GM12878 (cell line): ENCODE measurements around the gene LRP1B. TPM values are rescaled to one million over a fixed set of nuclear protein-coding genes. Genes with fewer than 3 reads are reported as not detected.

ENCODE experiments used
- ATAC-seq: fragments of 200-7000 bp; cut with Tn5 transposase; 3 replicates; pipeline ENCODE4 v1.9.1; 2020; ENCODE audit warnings: mild to moderate bottlenecking, moderate library complexity
- BruUV-seq: library from RNA; stranded (reverse); fragments of 400-500 nt; replicated peaks from 2 replicates; lab custom pipeline; 2021; lab: Mats Ljungman, UMichigan
- CTCF ChIA-PET: fragments of 300-600 bp; sonication (Branson Sonifier 250); formaldehyde crosslinking; extraction: SDS; loops from one replicate; lab custom pipeline; 2021; ENCODE audit warnings: inconsistent platforms; lab: Yijun Ruan, JAX
- POLR2A ChIA-PET: fragments of 350-600 bp; formaldehyde crosslinking; extraction: SDS; loops from one replicate; lab custom pipeline; 2021; ENCODE audit warnings: inconsistent platforms; lab: Charles Lee
- RAD21 ChIA-PET: fragments of 300-600 bp; sonication (Branson Sonifier 250); formaldehyde crosslinking; loops from one replicate; lab custom pipeline; 2023; ENCODE audit warnings: antibody characterized with exemption; ENCODE audit not compliant: unreplicated experiment; lab: Charles Lee
- SMC1A ChIA-PET: fragments of 300-600 bp; sonication (Branson Sonifier 250); formaldehyde crosslinking; loops from one replicate; lab custom pipeline; 2023; ENCODE audit not compliant: unreplicated experiment, uncharacterized antibody; lab: Charles Lee
- DNase-seq: peaks from one replicate; pipeline ENCODE4 v3.0.0-alpha.2; 2011; ENCODE audit warnings: low read depth, low spot score
- FAIRE-seq: peaks from 3 replicates; lab custom pipeline; 2011; peaks lifted over from hg19 to GRCh38; lab: Jason Lieb, UNC
- H2AFZ ChIP-seq: 2 replicates; pipeline ENCODE4 v1.6.0; 2011; ENCODE audit warnings: low read depth, low read length, control low read depth; ENCODE audit not compliant: control insufficient read depth
- H3K27ac ChIP-seq: 2 replicates; pipeline ENCODE4 v1.5.1; 2011; ENCODE audit warnings: control low read depth; ENCODE audit not compliant: control insufficient read depth, insufficient read depth
- H3K27me3 ChIP-seq, 2 experiments: replicated peaks in 1 of 2; 2 replicates each; pipeline versions ENCODE4 v1.6.0 to v1.6.1; 2011; ENCODE audit warnings: low read length in 1 of 2; ENCODE audit not compliant: control insufficient read depth in 2 of 2, insufficient read depth in 2 of 2
- H3K36me3 ChIP-seq, 2 experiments: 2 replicates each; pipeline ENCODE4 v1.5.1; 2011; ENCODE audit warnings: low read length in 1 of 2; ENCODE audit not compliant: control insufficient read depth in 2 of 2, insufficient read depth in 2 of 2
- H3K4me1 ChIP-seq: 2 replicates; pipeline ENCODE4 v1.6.1; 2011; ENCODE audit warnings: mild to moderate bottlenecking, low read length, moderate library complexity, mixed read lengths; ENCODE audit not compliant: control insufficient read depth, insufficient read depth
- H3K4me2 ChIP-seq: 2 replicates; pipeline ENCODE4 v1.6.0; 2011; ENCODE audit warnings: control low read depth; ENCODE audit not compliant: control insufficient read depth, insufficient read depth
- H3K4me3 ChIP-seq: fragments of 200-600 bp; sonication (generic); 2 replicates; pipeline ENCODE4 v1.5.1; 2016
- H3K79me2 ChIP-seq: 2 replicates; pipeline ENCODE4 v1.6.0; 2011; ENCODE audit warnings: low read length; ENCODE audit not compliant: control insufficient read depth, insufficient read depth
- H3K9ac ChIP-seq: 2 replicates; pipeline ENCODE4 v1.8.0; 2011; ENCODE audit warnings: low read length, control low read depth, mixed read lengths; ENCODE audit not compliant: control insufficient read depth, insufficient read depth
- H3K9me3 ChIP-seq: replicated peaks from 3 replicates; pipeline ENCODE4 v1.5.1; 2011; ENCODE audit warnings: mild to moderate bottlenecking, low read length; ENCODE audit not compliant: control insufficient read depth, insufficient read depth
- H4K20me1 ChIP-seq: 2 replicates; pipeline ENCODE4 v1.6.0; 2011; ENCODE audit not compliant: control insufficient read depth, insufficient read depth
- GATAD2B ChIP-seq: fragments of 450-650 bp; conservative IDR thresholded peaks from 2 replicates; pipeline ENCODE4 v1.6.1; 2017; ENCODE audit warnings: low read depth, mild to moderate bottlenecking, moderate library complexity
- IRF4 ChIP-seq: IDR thresholded peaks from 2 replicates; pipeline ENCODE4 v1.6.1; 2011; ENCODE audit warnings: low read depth, low read length
- JUND ChIP-seq: IDR thresholded peaks from 2 replicates; pipeline ENCODE4 v1.6.1; 2012; ENCODE audit warnings: low read depth, mild to moderate bottlenecking, low read length, improper control_type of control experiment, moderate library complexity
- KLF5 ChIP-seq: fragments of 450-650 bp; IDR thresholded peaks from 2 replicates; pipeline ENCODE4 v1.6.1; 2014; ENCODE audit warnings: mild to moderate bottlenecking; ENCODE audit not compliant: partially characterized antibody
- NFIC ChIP-seq: IDR thresholded peaks from 2 replicates; pipeline ENCODE4 v1.6.1; 2012; ENCODE audit warnings: low read depth, mild to moderate bottlenecking, inconsistent platforms, low read length, moderate library complexity
- NR2C2 ChIP-seq: IDR thresholded peaks from 2 replicates; pipeline ENCODE4 v1.6.1; 2011; ENCODE audit warnings: borderline replicate concordance, low read depth; ENCODE audit not compliant: control insufficient read depth, insufficient read length
- POLR2A ChIP-seq: IDR thresholded peaks from 2 replicates; pipeline ENCODE4 v1.6.1; 2011; ENCODE audit warnings: low read depth, mild to moderate bottlenecking, low read length
- SIN3A ChIP-seq: IDR thresholded peaks from 2 replicates; pipeline ENCODE4 v1.6.1; 2012; ENCODE audit warnings: low read depth, low read length, improper control_type of control experiment
- SIX5 ChIP-seq: IDR thresholded peaks from 2 replicates; pipeline ENCODE4 v1.6.1; 2011; ENCODE audit warnings: mild to moderate bottlenecking, low read depth, low read length, moderate library complexity; ENCODE audit not compliant: severe bottlenecking
- STAT3 ChIP-seq: IDR thresholded peaks from 2 replicates; pipeline ENCODE4 v1.6.1; 2011; ENCODE audit warnings: low read depth, low read length, improper control_type of control experiment
- TCF3 ChIP-seq: IDR thresholded peaks from 2 replicates; pipeline ENCODE4 v1.6.1; 2012; ENCODE audit warnings: low read depth, mild to moderate bottlenecking, low read length, borderline replicate concordance; ENCODE audit not compliant: insufficient read depth
- WGBS: methylation state at CpG from one replicate; pipeline ENCODE4 v1.1.6; 2016; ENCODE audit warnings: low lambda C conversion rate; ENCODE audit not compliant: insufficient replicate concordance, insufficient coverage; ENCODE audit errors: missing lambda C conversion rate; 5-methylcytosine and 5-hydroxymethylcytosine counted together
- in situ Hi-C: fragments of 300-500 bp; cut with MboI; formaldehyde crosslinking; loops from 9 replicates; pipeline ENCODE4 v1.14.3; 2018; ENCODE audit warnings: mixed read lengths
- intact Hi-C: fragments of 100-400 bp; cut with micrococcal nuclease; formaldehyde crosslinking; loops from one replicate; pipeline ENCODE4 v1.14.2; 2022; ENCODE audit not compliant: unreplicated experiment
- polyA plus RNA-seq, 11 experiments: library from polyadenylated mRNA; depleted of rRNA in 4 of 11; unstranded in 6 of 11; stranded (reverse) in 5 of 11; fragments of >200 nt; fragmentation: Nextera tagmentation in 4 of 11; fragmentation: Illumina TruSeq in 1 of 11; extraction: Ambion mirVana in 4 of 11; extraction: Trizol in 1 of 11; gene quantifications; 1 replicate in 1 of 11; 2 replicates in 10 of 11; pipeline versions ENCODE4 v1.2.1 to v1.2.3, GENCODE V29; 2011 to 2016; ENCODE audit warnings: inconsistent platforms in 2 of 11, missing spikeins in 2 of 11, low read depth in 1 of 11
- total RNA-seq, 4 experiments: library from RNA; depleted of rRNA in 3 of 4; stranded (reverse); fragments of >200 nt in 3 of 4; fragmentation: Illumina TruSeq in 1 of 4; extraction: Trizol in 1 of 4; gene quantifications; 2 replicates each; pipeline versions ENCODE4 v1.2.1 to v1.2.3, GENCODE V29; 2013 to 2021

LRP1B gene
- total and polyA plus RNA-seq, 10 of the 15 experiments (the other 5 are each of a cell fraction or from before 2014, with no cell fraction given), result under 0.01 to 0.06 (median 0.03) TPM; not detected in 5

- no peak overlapping the region for H3K4me2 ChIP-seq
- TF ChIP-seq KLF5, result no peak
- TF ChIP-seq JUND, result no peak
- no peak for TF ChIP-seq SIX5
- no peak for TF ChIP-seq POLR2A
- TF ChIP-seq GATAD2B, result no peak
- TF ChIP-seq NR2C2, result no peak
- no peak for TF ChIP-seq IRF4
- TF ChIP-seq STAT3, result no peak
- no peak for TF ChIP-seq SIN3A
- TF ChIP-seq NFIC, result no peak
- TF ChIP-seq TCF3, result no peak
- TF ChIP-seq, all 136 proteins: peak for 0
- Histone ChIP-seq H4K20me1 (no peaks in the 10 kb centered on the region), H3K9ac (no peak overlapping the region), H3K36me3 (no peaks in the 10 kb centered on the region), H3K27ac (no peak overlapping the region), H2AFZ (no peak overlapping the region), H3K4me1 (no peaks in the 10 kb centered on the region), H3K9me3 (no peaks in the 10 kb centered on the region), H3K79me2 (no peaks in the 10 kb centered on the region), H3K27me3 (no peaks in the 10 kb centered on the region), H3K4me3 (no peak overlapping the region)
- no peak for FAIRE-seq
- ATAC-seq, result no peak
- ChIA-PET POLR2A (no interaction called here), CTCF (no interaction called here), SMC1A (no interaction called here), RAD21 (no interaction called here)
- no peak for DNase-seq
- intact Hi-C loops (no loop called here), in situ Hi-C loops (no loop called here)
- WGBS, result 50% methylated on average over 3 of the region's 3 CpGs
- no TSS peak for BruUV-seq
Measured at GRCh38 chr2:142142595-142142994, 11.8 kb upstream of the LRP1B start.
